Esophagus squamous epithelium (tissue), 5 donors: ENCODE data around the gene PCDHGA1. TPM values are rescaled to one million over a fixed set of nuclear protein-coding genes. Genes with fewer than 3 reads are reported as not detected.

ENCODE experiments used
- DNase-seq: peaks from one replicate; lab custom pipeline; 2025; lab: John Stamatoyannopoulos, UW
- H3K27ac ChIP-seq, 4 donors: fragments of 200-600 bp; sonication (generic); one replicate each; pipeline ENCODE4 v1.5.1; 2016 to 2019; ENCODE audit warnings: mild to moderate bottlenecking in 1 of 4
- H3K27me3 ChIP-seq, 4 donors: fragments of 200-600 bp; sonication (generic); 1 replicate in 3 of 4; 2 replicates in 1 of 4; pipeline versions ENCODE4 v1.5.1 to v1.6.0; 2017 to 2021; ENCODE audit warnings: antibody characterized with exemption in 1 of 4
- H3K36me3 ChIP-seq, 3 donors: fragments of 200-600 bp; sonication (generic); one replicate each; pipeline ENCODE4 v1.5.1; 2016 to 2019
- H3K4me1 ChIP-seq, 3 donors: fragments of 200-600 bp; sonication (generic); one replicate each; pipeline ENCODE4 v1.5.1; 2017 to 2019
- H3K4me3 ChIP-seq, 4 donors: fragments of 200-600 bp; sonication (generic); 1 replicate in 3 of 4; 2 replicates in 1 of 4; pipeline ENCODE4 v1.5.1; 2016 to 2019; ENCODE audit warnings: mild to moderate bottlenecking in 2 of 4, moderate library complexity in 1 of 4
- H3K9me3 ChIP-seq, 3 donors: fragments of 200-600 bp; sonication (generic); one replicate each; pipeline ENCODE4 v1.5.1; 2016 to 2019
- CTCF ChIP-seq, 6 experiments: fragments of 450-650 bp in 4 of 6; fragments of 200-600 bp in 2 of 6; sonication (generic) in 2 of 6; IDR thresholded peaks; one replicate each; pipeline ENCODE4 v1.5.1; 2016 to 2019; ENCODE audit warnings: antibody characterized with exemption in 6 of 6, mild to moderate bottlenecking in 4 of 6, moderate library complexity in 4 of 6
- POLR2A ChIP-seq, 4 donors: fragments of 450-650 bp; IDR thresholded peaks; one replicate each; pipeline ENCODE4 v1.6.1; 2017; ENCODE audit warnings: antibody characterized with exemption in 4 of 4, mild to moderate bottlenecking in 4 of 4, moderate library complexity in 3 of 4
- WGBS, 2 donors: methylation state at CpG; one replicate each; pipeline ENCODE4 v1.1.5; 2018; 5-methylcytosine and 5-hydroxymethylcytosine counted together
- intact Hi-C: fragments of 100-400 bp; cut with DNase I; formaldehyde crosslinking; loops from one replicate; pipeline ENCODE4 v1.15.0; 2022
- total RNA-seq, 4 donors: library from RNA; depleted of rRNA; stranded (reverse); fragments of >200 nt; gene quantifications; one replicate each; pipeline ENCODE4 v1.1.0, GENCODE V29; 2016
- donor health status: DM: yes; HTN: yes; CAD: no.

PCDHGA1 gene
- total RNA-seq, 4 donors from 2014 or later, result 0.19 to 0.66 (median 0.34) TPM

GRCh38 chr5:141506381-141507155 is 176.3 kb downstream of the PCDHGA1 start:
- no peak for TF ChIP-seq POLR2A (IDR thresholded peaks at IDR 0.05)
- TF ChIP-seq CTCF (IDR thresholded peaks at IDR 0.05), result no peak
- intact Hi-C loops, result no loop called here
- H3K36me3 ChIP-seq, result peaks cover 0 to 91% (median 0%) of the 10 kb centered on the region in 3 donors
- no peaks in the 10 kb centered on the region for H3K9me3 ChIP-seq
- no peak overlapping the region for H3K4me3 ChIP-seq
- no peak for DNase-seq
- H3K4me1 ChIP-seq, result peaks cover 0 to 42% (median 22%) of the 10 kb centered on the region in 3 donors
- H3K27ac ChIP-seq, result peak overlapping the region; percentile 73 to 92 (median 88)
- 79 to 84% methylated on average over 8 of the region's 8 CpGs for WGBS, 2 donors
- H3K27me3 ChIP-seq, result no peaks in the 10 kb centered on the region

- WGBS, 2 donors, result 55 to 72% methylated on average over 9 to 10 of the region's 11 CpGs
- DNase-seq, result no peak
- H3K27me3 ChIP-seq, result no peaks in the 10 kb centered on the region
- no peaks in the 10 kb centered on the region for H3K9me3 ChIP-seq
- peak overlapping the region in 1 of 4 donors; percentile 55 for H3K4me3 ChIP-seq
- intact Hi-C loops, result no loop called here
- peaks cover 0 to 89% (median 0%) of the 10 kb centered on the region in 3 donors for H3K36me3 ChIP-seq
- H3K4me1 ChIP-seq, result peaks cover under 1 to 49% (median 22%) of the 10 kb centered on the region in 3 donors
- TF ChIP-seq POLR2A (IDR thresholded peaks at IDR 0.05) (no peak), CTCF (IDR thresholded peaks at IDR 0.05) (no peak)
- peak overlapping the region; percentile 73 to 92 (median 88) for H3K27ac ChIP-seq
Observed at GRCh38 chr5:141507387-141508091, 177.2 kb downstream of the PCDHGA1 start.

GRCh38 chr5:141508440-141508797 is 178.1 kb downstream of the PCDHGA1 start:
- intact Hi-C loops, result no loop called here
- Histone ChIP-seq H3K9me3 (no peaks in the 10 kb centered on the region), H3K27me3 (no peaks in the 10 kb centered on the region), H3K4me1 (peaks cover 8 to 58% (median 27%) of the 10 kb centered on the region in 3 donors), H3K27ac (peak overlapping the region; percentile 73 to 92 (median 88)), H3K4me3 (peak overlapping the region in 3 of 4 donors; percentile 31 to 55 (median 35)), H3K36me3 (peaks cover 0 to 80% (median 0%) of the 10 kb centered on the region in 3 donors)
- no peak for DNase-seq
- TF ChIP-seq POLR2A (IDR thresholded peaks at IDR 0.05) (no peak), CTCF (IDR thresholded peaks at IDR 0.05) (no peak)
- 53 to 65% methylated on average over 9 of the region's 9 CpGs for WGBS, 2 donors

GRCh38 chr5:141508798-141509611 is 178.7 kb downstream of the PCDHGA1 start:
- peak overlapping the region; percentile 73 to 92 (median 88) for H3K27ac ChIP-seq
- no peak for DNase-seq
- H3K4me3 ChIP-seq, result peak overlapping the region in 3 of 4 donors; percentile 31 to 55 (median 35)
- intact Hi-C loops, result no loop called here
- no peaks in the 10 kb centered on the region for H3K27me3 ChIP-seq
- 20 to 46% methylated on average over 14 to 16 of the region's 23 CpGs for WGBS, 2 donors
- no peaks in the 10 kb centered on the region for H3K9me3 ChIP-seq
- peaks cover 13 to 64% (median 33%) of the 10 kb centered on the region in 3 donors for H3K4me1 ChIP-seq
- peaks cover 0 to 74% (median 0%) of the 10 kb centered on the region in 3 donors for H3K36me3 ChIP-seq
- peak in 2 of 4 donors; percentile 31 to 46 for TF ChIP-seq POLR2A (IDR thresholded peaks at IDR 0.05)
- no peak for TF ChIP-seq CTCF (IDR thresholded peaks at IDR 0.05)
